CD4-positive, alpha-beta T cell (primary cell): ENCODE measurements around the gene EPB41L1. TPM values are rescaled to one million over a fixed set of nuclear protein-coding genes. Genes with fewer than 3 reads are reported as not detected.

Source experiments
- ATAC-seq: fragments of 200-7000 bp; cut with Tn5 transposase; one replicate; pipeline ENCODE4 v1.10.0; 2022; ENCODE audit warnings: mild to moderate bottlenecking; ENCODE audit not compliant: poor library complexity
- CTCF ChIA-PET: fragments of 350-600 bp; sonication (Branson Sonifier 250); formaldehyde crosslinking; loops from one replicate; lab custom pipeline; 2021; ENCODE audit warnings: antibody characterized with exemption, inconsistent platforms; lab: Charles Lee
- POLR2A ChIA-PET: fragments of 350-600 bp; sonication (Branson Sonifier 250); formaldehyde crosslinking; loops from one replicate; lab custom pipeline; 2021; ENCODE audit warnings: antibody characterized with exemption, inconsistent platforms; lab: Charles Lee
- DNase-seq, 14 experiments: peaks; one replicate each; pipeline ENCODE4 v3.0.0-alpha.2; 2013 to 2020; ENCODE audit warnings: mixed read lengths in 2 of 14
- H3K27ac ChIP-seq, 2 donors: one replicate each; pipeline versions ENCODE4 v1.5.1 to v1.7.0; 2013; ENCODE audit warnings: low read length in 2 of 2, low read depth in 1 of 2, mild to moderate bottlenecking in 1 of 2
- H3K27me3 ChIP-seq, 2 experiments: 1 replicate in 1 of 2; 2 replicates in 1 of 2; pipeline versions ENCODE4 v1.6.1 to v1.7.0; 2013; ENCODE audit warnings: low read length in 2 of 2, control low read depth in 1 of 2, mild to moderate bottlenecking in 1 of 2, moderate library complexity in 1 of 2; ENCODE audit not compliant: insufficient read depth in 2 of 2, control insufficient read depth in 1 of 2
- H3K36me3 ChIP-seq: one replicate; pipeline ENCODE4 v1.6.1; 2013; ENCODE audit warnings: low read length, control low read depth; ENCODE audit not compliant: insufficient read depth
- H3K4me1 ChIP-seq: one replicate; pipeline ENCODE4 v1.6.1; 2013; ENCODE audit warnings: low read length, control low read depth; ENCODE audit not compliant: insufficient read depth
- H3K4me3 ChIP-seq: one replicate; pipeline ENCODE4 v1.5.1; 2013; ENCODE audit warnings: mild to moderate bottlenecking, low read length, moderate library complexity
- H3K9me3 ChIP-seq, 2 experiments: 1 replicate in 1 of 2; 2 replicates in 1 of 2; pipeline versions ENCODE4 v1.6.1 to v1.7.0; 2013; ENCODE audit warnings: low read length in 2 of 2, mild to moderate bottlenecking in 2 of 2, control low read depth in 1 of 2, moderate library complexity in 1 of 2; ENCODE audit not compliant: control insufficient read depth in 1 of 2, insufficient read depth in 1 of 2
- H3K27ac Mint-ChIP-seq: one replicate; pipeline ENCODE4 v1.8.0; 2020; ENCODE audit warnings: mixed read lengths
- H3K27me3 Mint-ChIP-seq: one replicate; pipeline ENCODE4 v1.8.0; 2021; ENCODE audit warnings: mixed read lengths
- H3K36me3 Mint-ChIP-seq: one replicate; pipeline ENCODE4 v1.8.0; 2021; ENCODE audit warnings: low read depth, mixed read lengths
- H3K4me1 Mint-ChIP-seq: one replicate; pipeline ENCODE4 v1.8.0; 2021; ENCODE audit warnings: low read depth, mixed read lengths
- H3K4me3 Mint-ChIP-seq: one replicate; pipeline ENCODE4 v1.8.0; 2020; ENCODE audit warnings: mild to moderate bottlenecking, mixed read lengths
- H3K9me3 Mint-ChIP-seq: one replicate; pipeline ENCODE4 v1.8.0; 2020; ENCODE audit warnings: mixed read lengths
- CTCF ChIP-seq: fragments of 200-600 bp; IDR thresholded peaks from one replicate; pipeline ENCODE4 v1.8.0; 2022; ENCODE audit warnings: antibody characterized with exemption, mild to moderate bottlenecking
- intact Hi-C, 2 experiments: fragments of 100-400 bp; cut with DNase I in 1 of 2; cut with micrococcal nuclease in 1 of 2; formaldehyde crosslinking; loops; one replicate each; pipeline versions ENCODE4 v1.15.1 to v1.9.0; 2023 to 2025; cut with DNase I, micrococcal nuclease
- total RNA-seq, 174 experiments: library from RNA in 2 of 174; stranded (reverse) in 2 of 174; gene quantifications; one replicate each; pipeline ENCODE4 v1.2.3 and lab custom pipeline; 2021 to 2026

EPB41L1 gene
- total RNA-seq, 2 experiments from 2014 or later = 0.19 to 0.25 TPM

GRCh38 chr20:36119537-36119936, 35.0 kb upstream of the EPB41L1 start:
- Histone ChIP-seq H3K9me3 (no peaks in the 10 kb centered on the region), H3K36me3 (no peaks in the 10 kb centered on the region), H3K27ac (no peak overlapping the region), H3K27me3 (no peaks in the 10 kb centered on the region), H3K4me3 (no peak overlapping the region), H3K4me1 (no peaks in the 10 kb centered on the region)
- H3K36me3 Mint-ChIP-seq = no peaks in the 10 kb centered on the region
- intact Hi-C loops = no loop called here
- no peak overlapping the region for H3K27ac Mint-ChIP-seq
- ChIA-PET CTCF (no interaction called here), POLR2A (no interaction called here)
- no peak for ATAC-seq
- H3K4me3 Mint-ChIP-seq = no peak overlapping the region
- TF ChIP-seq CTCF = no peak
- H3K4me1 Mint-ChIP-seq = no peaks in the 10 kb centered on the region
- no peak for DNase-seq
- H3K27me3 Mint-ChIP-seq = peaks cover 12% of the 10 kb centered on the region
- no peaks in the 10 kb centered on the region for H3K9me3 Mint-ChIP-seq

- Mint-ChIP-seq H3K36me3 (no peaks in the 10 kb centered on the region), H3K4me1 (no peaks in the 10 kb centered on the region), H3K27ac (no peak overlapping the region), H3K9me3 (no peaks in the 10 kb centered on the region), H3K4me3 (no peak overlapping the region), H3K27me3 (peaks cover 13% of the 10 kb centered on the region)
- TF ChIP-seq CTCF = no peak
- no peak for DNase-seq
- intact Hi-C loops = no loop called here
- Histone ChIP-seq H3K27ac (no peak overlapping the region), H3K36me3 (no peaks in the 10 kb centered on the region), H3K27me3 (no peaks in the 10 kb centered on the region), H3K9me3 (no peaks in the 10 kb centered on the region), H3K4me3 (no peak overlapping the region), H3K4me1 (no peaks in the 10 kb centered on the region)
- ChIA-PET CTCF (interaction anchor here (0.8 kb wide), 1 partner anchor 18 kb away, joined by 3 read pairs; no protein-coding TSS in a partner anchor), POLR2A (no interaction called here)
- no peak for ATAC-seq
Measured at GRCh38 chr20:36120241-36120640, 34.3 kb upstream of the EPB41L1 start.

- POLR2A ChIA-PET = no interaction called here
- no peaks in the 10 kb centered on the region for H3K36me3 Mint-ChIP-seq
- no peak overlapping the region for H3K4me3 Mint-ChIP-seq
- H3K27ac Mint-ChIP-seq = no peak overlapping the region
- no peaks in the 10 kb centered on the region for H3K9me3 Mint-ChIP-seq
- no peak overlapping the region for H3K27ac ChIP-seq
- no peaks in the 10 kb centered on the region for H3K9me3 ChIP-seq
- intact Hi-C loops = no loop called here
- no peaks in the 10 kb centered on the region for H3K4me1 ChIP-seq
- no peak for TF ChIP-seq CTCF
- no peaks in the 10 kb centered on the region for H3K27me3 ChIP-seq
- H3K27me3 Mint-ChIP-seq = peaks cover 15% of the 10 kb centered on the region
- CTCF ChIA-PET = no interaction called here
- no peaks in the 10 kb centered on the region for H3K36me3 ChIP-seq
- ATAC-seq (no peak), DNase-seq (no peak)
- no peak overlapping the region for H3K4me3 ChIP-seq
- H3K4me1 Mint-ChIP-seq = no peaks in the 10 kb centered on the region
Measured at GRCh38 chr20:36120991-36121390, 33.5 kb upstream of the EPB41L1 start.
